Adipocyte (in vitro differentiated cells): ENCODE results near the gene KRIT1.

Experiments
- DNase-seq: peaks from one replicate; pipeline ENCODE4 v3.0.0-alpha.2; 2015; ENCODE audit warnings: low read depth
- H3K27me3 ChIP-seq: replicated peaks from 2 replicates; pipeline ENCODE4 v1.7.0; 2013; ENCODE audit warnings: mild to moderate bottlenecking, low read length, moderate library complexity; ENCODE audit not compliant: control insufficient read depth, insufficient read depth
- H3K36me3 ChIP-seq: 2 replicates; pipeline ENCODE4 v1.7.0; 2013; ENCODE audit warnings: low read length, mild to moderate bottlenecking, moderate library complexity; ENCODE audit not compliant: control insufficient read depth, insufficient read depth, severe bottlenecking
- H3K4me1 ChIP-seq: 2 replicates; pipeline ENCODE4 v1.7.0; 2013; ENCODE audit warnings: mild to moderate bottlenecking, low read length, moderate library complexity; ENCODE audit not compliant: control insufficient read depth, insufficient read depth
- H3K4me3 ChIP-seq: 2 replicates; pipeline ENCODE4 v1.7.0; 2013; ENCODE audit warnings: mild to moderate bottlenecking, low read length, moderate library complexity
- H3K9ac ChIP-seq: 2 replicates; pipeline ENCODE4 v1.7.0; 2013; ENCODE audit warnings: mild to moderate bottlenecking, low read length, moderate library complexity
- H3K9me3 ChIP-seq: 2 replicates; pipeline ENCODE4 v1.7.0; 2013; ENCODE audit warnings: mild to moderate bottlenecking, low read length, moderate library complexity; ENCODE audit not compliant: control insufficient read depth

KRIT1 gene

GRCh38 chr7:92245487-92246359, at the start of gene KRIT1, which contains the start of gene ANKIB1:
TSS of gene KRIT1 (minus strand) at chr7:92245914. CDS start at chr7:92242135, 3,779 bp downstream.
TSS of gene ANKIB1 (plus strand) at chr7:92245974. CDS start at chr7:92294979, 49,005 bp downstream.
- Histone ChIP-seq H3K27me3 (no peaks in the 10 kb centered on the region), H3K9me3 (no peaks in the 10 kb centered on the region), H3K36me3 (peaks cover 12% of the 10 kb centered on the region), H3K4me3 (peak within 1 kb of the TSS; percentile 87), H3K4me1 (peaks cover 26% of the 10 kb centered on the region), H3K9ac (peak within 1 kb of the TSS; percentile 92)
- peak; percentile 90 for DNase-seq

- no peak for DNase-seq
- H3K9ac ChIP-seq, result no peak overlapping the region
- H3K9me3 ChIP-seq, result no peaks in the 10 kb centered on the region
- no peaks in the 10 kb centered on the region for H3K27me3 ChIP-seq
- peaks cover 27% of the 10 kb centered on the region for H3K4me1 ChIP-seq
- H3K36me3 ChIP-seq, result no peaks in the 10 kb centered on the region
- no peak overlapping the region for H3K4me3 ChIP-seq
Observed at GRCh38 chr7:92295391-92295790, 49.7 kb upstream of the KRIT1 start.

GRCh38 chr7:92293896-92294590, 48.3 kb upstream of the KRIT1 start:
- peak overlapping the region; percentile 57 for H3K9ac ChIP-seq
- H3K27me3 ChIP-seq, result no peaks in the 10 kb centered on the region
- H3K36me3 ChIP-seq, result no peaks in the 10 kb centered on the region
- H3K4me1 ChIP-seq, result peaks cover 27% of the 10 kb centered on the region
- H3K9me3 ChIP-seq, result no peaks in the 10 kb centered on the region
- H3K4me3 ChIP-seq, result peak overlapping the region; percentile 75
- no peak for DNase-seq

- H3K4me3 ChIP-seq, result no peak overlapping the region
- H3K27me3 ChIP-seq, result no peaks in the 10 kb centered on the region
- DNase-seq, result no peak
- H3K9ac ChIP-seq, result no peak overlapping the region
- no peaks in the 10 kb centered on the region for H3K9me3 ChIP-seq
- no peaks in the 10 kb centered on the region for H3K36me3 ChIP-seq
- H3K4me1 ChIP-seq, result peaks cover 27% of the 10 kb centered on the region
Observed at GRCh38 chr7:92292981-92293380, 47.3 kb upstream of the KRIT1 start.

- peaks cover 9% of the 10 kb centered on the region for H3K4me1 ChIP-seq
- H3K27me3 ChIP-seq, result no peaks in the 10 kb centered on the region
- no peak overlapping the region for H3K9ac ChIP-seq
- H3K36me3 ChIP-seq, result no peaks in the 10 kb centered on the region
- DNase-seq, result no peak
- no peak overlapping the region for H3K4me3 ChIP-seq
- H3K9me3 ChIP-seq, result no peaks in the 10 kb centered on the region
Observed at GRCh38 chr7:92289321-92289720, 43.6 kb upstream of the KRIT1 start.

GRCh38 chr7:92282930-92283329, 37.2 kb upstream of the KRIT1 start:
- no peaks in the 10 kb centered on the region for H3K27me3 ChIP-seq
- H3K36me3 ChIP-seq, result no peaks in the 10 kb centered on the region
- H3K9ac ChIP-seq, result no peak overlapping the region
- no peaks in the 10 kb centered on the region for H3K4me1 ChIP-seq
- no peaks in the 10 kb centered on the region for H3K9me3 ChIP-seq
- peak; percentile 11 for DNase-seq
- no peak overlapping the region for H3K4me3 ChIP-seq

- H3K27me3 ChIP-seq, result no peaks in the 10 kb centered on the region
- no peaks in the 10 kb centered on the region for H3K4me1 ChIP-seq
- DNase-seq, result no peak
- no peak overlapping the region for H3K9ac ChIP-seq
- H3K36me3 ChIP-seq, result no peaks in the 10 kb centered on the region
- H3K4me3 ChIP-seq, result no peak overlapping the region
- no peaks in the 10 kb centered on the region for H3K9me3 ChIP-seq
Observed at GRCh38 chr7:92282221-92282814, 36.6 kb upstream of the KRIT1 start.

GRCh38 chr7:92281031-92281430, 35.3 kb upstream of the KRIT1 start:
- Histone ChIP-seq H3K9ac (no peak overlapping the region), H3K27me3 (no peaks in the 10 kb centered on the region), H3K36me3 (no peaks in the 10 kb centered on the region), H3K4me3 (no peak overlapping the region), H3K9me3 (no peaks in the 10 kb centered on the region), H3K4me1 (no peaks in the 10 kb centered on the region)
- no peak for DNase-seq

GRCh38 chr7:92279396-92280031, 33.8 kb upstream of the KRIT1 start:
- H3K4me3 ChIP-seq, result no peak overlapping the region
- H3K9me3 ChIP-seq, result no peaks in the 10 kb centered on the region
- H3K36me3 ChIP-seq, result no peaks in the 10 kb centered on the region
- no peaks in the 10 kb centered on the region for H3K4me1 ChIP-seq
- peak; percentile 10 for DNase-seq
- H3K9ac ChIP-seq, result no peak overlapping the region
- H3K27me3 ChIP-seq, result no peaks in the 10 kb centered on the region

GRCh38 chr7:92276460-92276864, 30.7 kb upstream of the KRIT1 start:
- H3K36me3 ChIP-seq, result no peaks in the 10 kb centered on the region
- H3K4me1 ChIP-seq, result no peaks in the 10 kb centered on the region
- no peak for DNase-seq
- no peak overlapping the region for H3K9ac ChIP-seq
- H3K4me3 ChIP-seq, result no peak overlapping the region
- no peaks in the 10 kb centered on the region for H3K27me3 ChIP-seq
- H3K9me3 ChIP-seq, result no peaks in the 10 kb centered on the region

- Histone ChIP-seq H3K36me3 (no peaks in the 10 kb centered on the region), H3K9me3 (no peaks in the 10 kb centered on the region), H3K4me3 (no peak overlapping the region), H3K4me1 (no peaks in the 10 kb centered on the region), H3K27me3 (no peaks in the 10 kb centered on the region), H3K9ac (no peak overlapping the region)
- DNase-seq, result no peak
Observed at GRCh38 chr7:92275327-92275726, 29.6 kb upstream of the KRIT1 start.
